ENCODE measurements around the gene LRRC4C.
"Not testable (repeated sequence)": the region's sequence is repeated elsewhere in the genome, so short reads cannot be mapped to it uniquely, and the experiment has no call there.

Gene LRRC4C

DNA sequence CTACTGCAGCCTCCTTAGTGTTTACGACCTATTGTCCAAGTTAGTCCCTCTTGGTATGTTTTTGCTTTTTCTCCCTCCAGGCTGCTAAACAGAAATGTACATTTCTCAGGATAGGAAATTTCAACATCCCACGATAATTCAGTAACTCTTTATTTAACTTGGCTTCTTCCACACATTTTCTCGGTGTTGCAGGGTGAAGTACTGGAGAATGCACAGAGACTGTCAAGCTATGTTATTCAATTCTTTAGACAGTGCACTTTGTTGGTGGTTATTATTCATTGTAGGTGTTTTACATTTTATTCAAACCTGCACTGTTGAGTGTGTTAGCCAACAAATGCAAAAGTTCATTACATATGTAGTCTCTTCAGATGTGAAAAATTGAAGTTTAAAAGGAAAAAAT lies 839.8 kb downstream of the LRRC4C start:
- DNase-seq, result no peak

DNA sequence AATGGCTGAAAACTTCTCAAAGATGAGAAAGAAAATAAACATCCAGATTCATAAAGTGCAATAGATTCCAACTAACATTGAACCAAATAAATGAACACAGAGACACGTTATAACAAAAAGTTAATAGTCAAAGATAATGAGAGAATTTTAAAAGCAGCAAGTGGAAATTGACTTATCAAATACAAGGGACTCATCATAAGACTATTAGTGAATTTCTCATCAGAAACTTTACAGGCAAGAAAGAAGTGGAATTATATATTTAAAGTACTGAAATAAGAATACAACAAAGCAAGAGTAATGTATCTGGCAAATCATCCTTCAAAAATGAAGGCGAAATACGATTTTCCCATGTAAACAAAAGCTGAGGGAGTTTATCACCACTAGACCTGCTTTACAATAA lies 852.7 kb downstream of the LRRC4C start:
- no peak for DNase-seq

DNA sequence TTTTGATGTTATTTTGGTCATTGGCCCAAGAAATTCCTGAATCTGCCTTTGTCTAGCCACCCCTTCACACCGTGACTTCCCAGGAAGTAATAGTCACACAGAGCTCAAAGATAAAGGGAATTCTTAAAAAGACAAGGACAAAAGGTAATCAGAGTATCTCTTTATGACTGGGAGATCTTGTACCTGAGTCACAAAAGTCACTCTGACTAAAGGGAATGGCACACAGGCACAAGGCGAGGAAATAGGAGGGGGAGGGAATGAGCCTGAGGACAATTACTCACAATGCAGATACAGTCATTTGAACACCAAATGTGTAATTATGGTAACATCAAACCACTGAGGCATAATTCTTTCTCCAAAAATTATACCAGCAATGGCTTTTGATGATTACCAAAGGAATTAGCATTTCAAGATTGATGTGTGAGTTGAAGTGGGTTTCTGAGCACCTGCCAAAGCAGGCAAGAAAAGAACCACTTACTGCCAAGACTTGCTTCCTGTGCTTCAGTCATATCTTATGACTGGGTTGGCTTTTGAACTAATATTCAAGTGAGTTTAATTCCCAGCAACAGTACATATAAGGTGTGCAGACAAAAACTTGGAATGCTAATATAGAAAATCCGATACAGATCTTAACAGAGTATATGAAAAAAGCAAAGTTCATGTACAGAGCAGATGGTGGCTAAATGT lies 856.4 kb downstream of the LRRC4C start:
- DNase-seq, result no peak

DNA sequence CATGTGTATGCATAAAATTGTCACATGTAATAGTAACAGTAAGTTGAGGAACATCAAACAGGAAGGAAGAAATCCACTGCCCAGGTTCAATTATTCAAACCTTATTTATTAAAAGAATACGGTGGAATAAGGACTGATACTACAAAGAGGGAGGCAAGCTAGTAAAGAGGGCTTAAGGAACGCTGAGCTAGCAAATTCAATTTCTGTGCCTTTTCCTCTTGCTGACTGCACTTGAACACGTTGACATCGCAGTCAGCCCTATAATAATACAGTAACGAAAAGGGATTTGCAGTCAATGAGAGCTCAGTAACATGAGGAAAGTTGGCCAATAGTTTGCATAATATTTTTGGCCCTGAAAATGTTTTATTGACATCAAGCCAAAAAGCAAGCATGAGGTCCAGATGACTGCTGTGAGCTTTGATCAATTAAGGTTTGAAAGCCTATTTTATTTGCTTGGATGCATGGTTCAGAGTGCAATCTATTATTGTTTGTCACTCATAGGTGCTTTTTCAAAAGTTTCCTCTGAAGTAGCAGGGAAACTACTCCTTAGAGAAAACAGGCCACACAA lies 861.8 kb downstream of the LRRC4C start:
- DNase-seq, result peak; percentile 77

DNA sequence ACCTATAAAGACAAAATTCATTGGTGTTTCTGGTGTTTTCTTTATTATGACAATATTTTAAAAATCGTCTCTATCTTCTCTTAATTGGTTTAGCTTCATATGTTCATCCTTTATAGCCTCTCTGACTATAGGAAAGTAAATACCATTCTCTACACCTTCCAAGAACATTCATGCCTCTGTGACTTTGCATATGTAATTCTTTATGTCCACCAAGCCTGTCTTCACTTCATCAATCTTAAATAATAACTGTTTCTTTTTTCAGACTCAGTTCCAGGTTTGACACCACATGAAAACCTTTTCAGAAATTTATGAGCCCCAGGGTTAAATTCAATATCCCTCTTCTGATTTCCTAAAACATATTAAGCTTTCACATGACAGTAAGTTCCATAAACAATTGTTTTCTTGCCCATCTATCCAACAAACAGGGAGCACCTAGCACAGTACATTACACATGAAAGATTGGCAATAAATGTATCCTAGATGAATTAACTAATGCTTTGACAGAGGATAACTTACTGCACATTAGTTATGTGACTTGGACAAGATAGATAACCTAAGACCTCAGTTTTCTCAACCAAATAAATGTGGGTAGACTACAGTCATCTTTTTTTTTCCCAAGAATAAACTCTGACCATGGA lies 886.1 kb downstream of the LRRC4C start:
- no peak for DNase-seq

DNA sequence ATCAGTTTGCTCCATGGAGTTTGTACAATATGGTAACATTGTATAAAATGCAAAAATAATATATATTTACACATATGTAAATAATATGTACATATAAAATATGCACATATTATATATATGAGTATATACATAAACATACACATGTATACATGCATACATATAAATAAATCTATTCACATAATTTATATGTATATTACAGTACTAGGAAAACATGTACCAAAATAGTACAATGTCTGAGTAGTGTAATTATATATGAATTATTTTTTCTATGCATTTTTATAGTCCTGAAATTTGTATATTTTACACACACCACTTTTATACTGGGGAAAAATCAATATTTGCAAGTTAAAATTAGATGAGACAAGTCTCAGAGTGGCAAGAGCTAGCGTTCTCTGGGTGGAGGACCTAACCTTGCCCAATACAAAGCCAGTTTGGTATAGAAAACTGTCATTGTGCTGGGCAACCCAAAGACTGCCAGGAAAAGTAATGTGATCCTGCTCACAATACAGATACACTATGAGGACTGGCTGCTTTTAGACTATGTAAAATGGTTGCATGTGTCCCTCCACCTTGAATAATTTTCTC lies 889.4 kb downstream of the LRRC4C start:
- no peak for DNase-seq

DNA sequence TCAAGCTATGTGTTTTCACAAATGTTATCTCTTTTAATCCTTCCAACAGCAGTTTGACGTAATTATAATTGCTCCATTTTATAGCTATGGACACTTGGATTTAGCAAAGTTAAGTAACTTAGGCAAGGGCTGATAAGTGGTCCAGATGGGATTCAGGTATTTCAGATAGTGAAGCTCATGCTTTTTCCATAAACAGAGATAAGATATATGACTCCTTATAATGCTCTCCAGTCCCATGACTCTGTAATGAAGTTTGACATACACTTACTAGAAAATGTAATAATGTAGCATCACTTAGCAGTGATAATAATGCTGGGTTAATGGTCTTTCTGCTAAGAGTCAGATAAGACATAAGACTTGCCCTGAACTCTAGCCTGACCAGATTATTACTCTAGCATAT lies 892.1 kb downstream of the LRRC4C start:
- DNase-seq, result no peak

DNA sequence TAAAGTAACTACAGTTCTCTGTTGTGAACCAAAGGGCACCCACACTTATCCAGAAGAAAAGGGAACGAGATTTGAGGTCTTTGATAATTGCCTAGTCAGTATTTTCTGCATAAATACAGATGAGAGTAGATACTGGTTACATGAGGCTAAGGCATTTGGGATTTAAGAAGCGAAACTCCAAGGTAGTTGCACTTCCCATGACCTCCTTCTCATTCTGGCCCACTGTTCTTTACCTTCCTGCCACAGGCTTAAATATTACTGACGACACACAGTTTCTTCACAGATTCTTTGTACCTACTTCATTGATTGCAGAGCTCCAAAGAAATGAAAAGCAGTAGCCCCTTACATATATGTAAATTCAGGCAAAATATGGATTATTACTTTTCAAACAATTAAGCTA lies 915.3 kb downstream of the LRRC4C start:
- DNase-seq, result no peak

DNA sequence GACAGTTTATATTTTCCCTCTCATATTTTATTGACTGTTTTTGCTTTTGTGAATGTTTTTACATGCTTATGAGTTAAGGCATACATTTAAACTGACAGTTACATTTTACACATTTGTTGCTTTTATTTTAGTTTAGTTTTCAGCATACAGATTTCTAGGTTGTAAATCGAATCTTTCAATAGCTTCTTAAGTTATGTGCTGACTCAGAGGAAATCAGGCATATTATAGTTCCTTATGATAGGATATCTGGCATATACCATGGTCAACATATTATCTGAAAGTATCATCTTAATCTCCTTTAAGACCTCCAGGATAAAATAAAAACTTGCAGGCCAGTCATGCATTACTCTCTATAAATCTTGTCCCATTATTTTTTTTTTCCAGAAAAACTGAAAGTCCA lies 916.6 kb downstream of the LRRC4C start:
- no peak for DNase-seq

DNA sequence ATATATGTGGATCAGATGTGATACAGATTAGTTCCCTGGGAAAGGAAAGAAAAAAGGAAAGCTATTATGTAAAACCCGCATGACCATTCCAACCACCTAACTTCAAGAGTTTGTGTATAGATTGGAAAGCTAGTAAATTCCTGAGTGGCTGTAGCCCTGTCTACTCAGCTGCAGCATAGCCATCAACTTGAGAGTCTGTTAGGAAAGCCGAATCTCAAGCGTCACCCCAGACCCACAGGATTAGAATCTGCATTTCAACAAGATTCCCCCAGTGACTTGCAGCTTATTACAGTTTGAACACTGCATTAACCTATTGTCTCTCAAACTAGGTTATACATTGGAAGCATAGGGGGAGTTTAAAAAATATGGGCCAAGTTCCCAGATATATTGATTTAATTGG lies 921.7 kb downstream of the LRRC4C start:
- DNase-seq, result no peak

DNA sequence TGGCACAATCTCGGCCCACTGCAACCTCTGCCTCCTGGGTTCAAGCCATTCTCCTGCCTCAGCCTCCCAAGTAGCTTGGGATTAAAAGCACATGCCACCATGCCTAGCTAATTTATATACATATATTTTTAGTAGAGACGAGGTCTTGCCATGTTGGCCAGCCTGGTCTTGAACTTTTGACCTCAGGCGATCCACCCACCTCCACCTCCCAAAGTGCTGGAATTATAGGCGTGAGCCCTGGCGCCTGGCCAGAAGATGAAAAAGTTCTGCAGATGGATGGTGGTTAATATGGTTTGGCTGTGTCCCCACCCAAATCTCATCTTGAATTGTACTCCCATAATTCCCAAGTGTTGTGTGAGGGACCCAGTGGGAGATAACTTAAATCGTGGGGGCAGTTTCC lies 937.4 kb downstream of the LRRC4C start:
- DNase-seq, result not testable (repeated sequence)

DNA sequence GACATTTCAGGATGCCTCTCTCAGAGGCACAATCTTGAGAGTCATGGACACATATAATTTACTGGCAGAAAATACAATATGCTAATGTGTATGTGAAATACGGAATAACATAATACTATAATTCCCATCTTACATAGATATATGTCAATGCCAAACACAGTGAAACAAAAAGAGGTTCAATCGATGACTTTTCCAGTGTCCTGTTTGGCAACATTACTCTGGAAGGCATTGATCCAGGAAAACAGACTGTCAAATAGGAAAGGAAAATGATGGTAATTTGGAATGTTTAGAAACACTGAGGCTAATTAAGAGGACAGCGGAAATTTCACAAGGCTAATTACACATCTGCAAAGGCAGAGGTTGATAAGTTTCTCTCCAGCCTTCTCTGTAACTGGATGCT lies 942.3 kb downstream of the LRRC4C start:
- DNase-seq, result no peak

DNA sequence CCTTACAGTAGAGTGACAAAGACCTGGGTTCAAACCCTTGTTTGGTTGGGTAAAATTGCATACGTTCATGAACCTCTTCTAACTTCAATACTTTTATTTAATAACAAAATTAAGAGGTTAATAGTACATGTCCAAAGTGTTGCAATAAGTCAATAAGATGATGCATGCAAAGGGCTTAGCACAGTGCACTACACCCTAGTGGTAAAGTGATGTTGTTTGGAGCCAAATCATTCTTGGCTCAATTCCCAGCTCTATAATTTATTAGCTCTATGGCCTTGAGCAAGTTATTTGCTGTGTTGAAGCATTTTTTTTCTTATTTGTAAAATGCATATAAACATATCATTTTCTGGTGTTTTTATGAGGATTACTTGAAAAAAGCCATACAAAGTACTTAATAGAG lies 945.3 kb downstream of the LRRC4C start:
- DNase-seq, result peak; percentile 35

DNA sequence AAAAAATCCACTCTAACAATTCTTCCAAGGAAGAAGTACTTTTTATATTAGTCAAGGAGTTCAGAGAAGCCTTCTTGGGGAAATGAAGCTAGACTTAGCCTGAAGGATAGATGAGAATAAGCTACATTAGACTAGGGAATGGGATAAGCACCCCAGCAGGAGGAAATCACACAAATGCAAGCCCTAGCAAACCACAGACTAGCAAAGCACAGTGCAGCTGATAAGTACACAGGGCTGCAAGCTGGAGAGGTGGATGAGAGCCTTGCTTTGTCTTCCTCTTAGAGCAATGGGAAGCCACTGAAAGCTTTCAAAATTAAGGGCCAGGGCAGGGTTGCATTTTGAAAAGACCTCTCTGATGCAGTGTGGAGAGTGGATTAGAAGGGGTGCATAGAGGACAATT lies 946.2 kb downstream of the LRRC4C start:
- DNase-seq, result peak; percentile 57

DNA sequence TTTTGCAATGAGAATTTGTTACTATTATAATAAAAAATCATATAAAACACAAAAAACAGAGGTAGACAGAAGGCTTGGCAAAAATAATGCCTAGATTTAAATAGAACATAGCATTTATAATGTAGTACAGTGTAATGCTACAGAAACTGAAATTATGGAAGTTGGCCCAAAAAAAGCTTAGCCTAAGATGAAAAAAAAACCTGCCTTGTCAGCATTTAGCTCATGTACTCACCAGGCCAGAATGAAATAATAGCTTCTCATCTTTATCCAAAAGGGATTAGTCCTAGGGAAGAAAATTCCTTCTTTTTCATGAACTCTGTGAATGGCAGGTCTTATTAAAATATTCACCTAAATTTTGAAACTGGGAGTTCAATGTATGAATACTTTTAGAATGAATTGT lies 951.1 kb downstream of the LRRC4C start:
- no peak for DNase-seq

DNA sequence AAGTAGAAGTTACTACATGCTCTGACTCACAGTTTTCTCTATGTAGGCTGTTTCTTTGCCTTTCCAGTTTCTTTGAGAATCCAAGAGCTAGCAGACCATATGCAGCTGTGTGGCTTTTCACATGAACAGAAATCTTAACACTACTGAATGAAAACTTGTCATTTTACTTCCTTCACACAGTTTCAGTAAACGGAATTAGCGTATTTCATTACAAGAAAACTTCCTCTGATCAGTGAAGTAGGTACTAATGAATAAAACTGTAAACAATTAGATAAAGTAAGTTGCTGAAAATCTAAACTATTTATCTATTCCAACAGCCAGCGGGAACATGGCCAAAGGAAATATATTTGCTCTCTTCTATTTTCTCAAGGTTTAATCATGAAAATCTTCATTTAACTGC lies 953.2 kb downstream of the LRRC4C start:
- no peak for DNase-seq

DNA sequence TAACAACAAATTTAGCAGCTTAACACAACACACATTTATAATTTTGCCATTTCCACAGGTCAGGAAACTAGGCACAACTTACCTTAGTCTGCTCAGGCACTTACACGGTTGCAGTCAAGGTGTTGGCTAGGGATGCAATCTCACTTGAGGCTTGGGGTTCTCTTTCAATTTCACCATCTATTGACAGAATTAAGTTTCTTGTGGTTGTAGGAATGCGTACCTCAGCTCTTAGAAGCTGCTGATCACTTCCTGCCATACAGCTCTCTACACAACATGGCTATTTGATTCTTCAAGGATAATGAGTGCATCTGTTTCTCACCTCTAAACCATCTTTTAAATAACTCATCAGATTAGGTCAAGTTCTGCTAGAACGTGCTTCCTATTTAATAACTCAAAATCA lies 968.1 kb downstream of the LRRC4C start:
- DNase-seq, result no peak

DNA sequence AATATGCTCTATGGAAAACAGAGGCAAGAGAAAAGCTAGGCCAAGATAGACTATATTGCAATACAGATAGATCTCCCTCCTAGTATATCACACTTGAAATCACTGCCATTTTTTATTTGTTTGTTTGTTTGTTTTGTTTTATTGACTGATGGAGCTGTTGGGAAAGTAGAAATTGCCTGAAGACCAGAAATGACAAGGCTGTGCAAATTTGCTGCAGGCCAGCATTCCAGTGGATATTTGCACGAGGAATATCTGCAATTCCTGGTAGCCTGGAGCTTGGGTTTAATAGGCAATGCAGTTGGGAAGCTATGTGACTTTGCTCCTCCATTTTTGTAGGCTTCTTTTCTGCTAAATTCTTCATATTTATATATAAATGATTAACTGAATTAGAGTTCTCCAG lies 991.7 kb downstream of the LRRC4C start:
- no peak for DNase-seq

DNA sequence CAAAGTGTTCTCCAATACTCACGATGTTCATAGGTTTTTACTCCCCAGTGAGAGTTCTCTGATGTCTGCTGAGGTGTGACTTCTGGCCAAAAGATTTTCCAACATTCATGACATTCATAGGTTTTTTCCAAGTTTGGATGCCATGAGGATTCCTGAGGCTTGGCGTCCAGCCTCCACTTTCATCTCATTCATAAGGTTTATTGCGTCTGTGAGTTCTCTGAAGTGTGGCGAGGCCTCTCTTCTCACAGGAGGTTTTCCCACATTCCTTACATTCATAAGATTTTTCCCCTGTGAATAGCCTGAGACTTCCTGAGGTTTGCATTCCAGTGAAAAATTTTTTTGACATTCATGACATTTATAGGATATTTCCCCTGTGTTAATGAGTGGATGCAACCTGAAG lies 1014.1 kb downstream of the LRRC4C start:
- DNase-seq, result no peak

DNA sequence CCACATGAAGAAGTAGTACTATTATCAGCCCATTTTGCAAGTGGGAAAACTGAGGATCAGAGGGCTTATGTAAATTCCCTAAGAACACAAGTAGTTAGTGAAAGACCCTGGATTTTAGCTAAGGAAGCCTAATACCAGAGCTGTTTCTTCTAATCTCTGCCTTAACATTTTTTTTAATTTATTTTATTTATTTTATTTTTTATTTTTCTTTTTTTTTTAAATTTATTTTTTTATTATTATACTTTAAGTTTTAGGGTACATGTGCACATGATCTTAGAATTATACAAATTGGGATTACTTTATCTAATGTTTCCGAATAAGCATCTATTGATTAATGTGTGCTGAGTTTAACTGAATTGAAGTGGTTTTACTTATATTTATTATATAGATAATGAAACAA lies 1015.3 kb downstream of the LRRC4C start:
- DNase-seq, result no peak

DNA sequence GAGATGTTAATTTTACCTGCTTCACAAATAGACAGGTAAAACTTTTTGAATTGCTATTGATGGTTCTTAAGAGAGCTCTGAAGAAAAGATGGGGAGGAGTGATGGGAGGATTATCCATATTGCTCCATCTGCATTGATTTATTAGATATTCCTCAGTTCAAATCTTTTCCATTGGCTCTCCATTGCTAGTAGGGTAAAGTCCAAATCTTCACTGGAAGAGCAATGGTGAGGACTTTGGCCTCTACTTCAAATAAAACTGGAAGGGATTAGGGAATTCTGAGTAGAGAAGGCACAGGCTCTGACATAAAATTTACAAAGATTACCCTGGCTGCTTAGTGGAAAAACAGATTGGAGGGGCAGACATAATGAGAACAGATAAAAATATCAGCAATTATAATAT lies 1024.1 kb downstream of the LRRC4C start:
- DNase-seq, result no peak

DNA sequence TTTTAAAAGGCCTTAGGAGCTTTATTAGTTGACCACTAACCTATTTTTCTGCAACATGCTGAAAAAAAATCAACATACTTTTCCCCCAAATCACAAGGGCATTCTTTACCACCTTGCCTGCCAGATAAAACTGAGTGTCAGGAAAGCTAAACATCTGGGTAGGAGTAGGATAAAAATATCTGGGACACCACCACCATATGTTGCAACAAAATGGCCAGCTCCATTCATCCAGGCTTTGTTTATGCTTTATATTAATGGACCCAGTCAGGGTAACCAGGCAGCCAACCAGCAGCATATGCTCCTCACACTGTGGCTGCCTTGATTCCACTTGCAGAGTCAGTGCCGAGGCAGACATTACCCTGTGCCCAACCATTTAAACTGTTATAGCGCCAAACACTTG lies 1024.5 kb downstream of the LRRC4C start:
- no peak for DNase-seq

DNA sequence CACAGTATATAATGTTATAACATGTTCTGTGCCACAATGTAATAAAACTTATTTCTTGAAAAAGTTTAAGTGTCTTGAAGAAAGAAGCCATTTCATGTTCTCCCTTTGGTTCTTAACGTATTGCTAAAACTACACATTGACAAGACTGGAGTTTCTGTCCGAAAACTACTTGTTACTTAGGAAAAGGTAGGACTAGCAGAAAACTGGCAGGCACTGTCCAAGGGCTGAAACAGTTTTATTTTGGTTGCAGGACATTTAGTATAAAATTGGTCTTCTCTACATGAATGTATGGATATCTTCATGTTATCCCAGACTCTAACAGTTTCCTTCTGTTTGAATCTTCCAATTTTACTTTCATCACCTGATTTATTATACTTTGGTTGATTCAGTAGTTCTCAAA lies 1027.1 kb downstream of the LRRC4C start:
- DNase-seq, result no peak

DNA sequence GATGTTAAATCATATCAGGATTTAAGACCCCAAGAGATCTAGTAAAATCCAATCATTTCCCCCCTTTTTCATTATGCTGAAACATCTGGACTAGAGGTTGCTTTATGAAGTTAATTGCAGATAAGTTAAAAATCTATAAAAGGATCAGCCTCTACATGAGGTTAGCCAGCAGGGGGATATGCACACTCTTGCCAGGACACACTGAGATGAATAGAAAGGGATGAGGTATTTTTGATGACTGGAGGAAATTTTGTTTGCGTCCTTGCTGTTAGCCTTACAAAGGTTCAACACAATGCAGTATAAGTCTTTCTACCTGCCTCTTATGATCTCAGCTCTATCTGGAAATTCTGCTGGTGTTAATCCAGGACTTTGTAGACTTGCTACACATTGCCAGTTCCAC lies 1034.3 kb downstream of the LRRC4C start:
- DNase-seq, result no peak

Measured in NCI-H345 (cell line).